Glomerular endothelial cell (primary cell): ENCODE measurements around the gene BCL2L11. TPM values are rescaled to one million over a fixed set of nuclear protein-coding genes. Genes with fewer than 3 reads are reported as not detected.

Experiments
- DNase-seq: peaks from one replicate; pipeline ENCODE4 v3.0.0-alpha.2; 2011; ENCODE audit warnings: low read depth, low spot score; ENCODE audit errors: extremely low read depth
- total RNA-seq: library from RNA; depleted of rRNA; stranded (reverse); fragments of >200 nt; gene quantifications from 2 replicates; pipeline ENCODE4 v1.2.3, GENCODE V29; 2015

The BCL2L11 gene
- total RNA-seq, 1 donor from 2014 or later = 16.4 TPM

DNA sequence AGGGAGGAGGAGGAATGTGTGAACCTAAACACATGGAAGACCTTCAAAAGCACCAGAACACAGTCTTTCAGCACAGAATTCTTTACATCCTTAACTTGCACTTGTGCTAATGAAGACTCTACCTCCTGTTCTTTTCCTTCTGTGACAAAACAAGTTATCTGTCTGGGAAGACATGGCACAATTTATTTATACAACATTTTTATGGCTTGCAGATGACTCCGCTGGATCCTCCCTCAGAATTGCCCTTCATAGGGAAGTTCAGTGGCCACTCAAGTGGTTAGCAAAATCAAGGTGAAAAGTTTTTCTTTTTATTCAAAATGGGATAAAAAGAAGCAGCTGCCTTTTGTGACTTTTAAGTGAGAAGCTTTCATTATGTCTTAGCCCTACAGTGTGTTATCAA is 21.4 kb downstream of the BCL2L11 start:
- no peak for DNase-seq

DNA sequence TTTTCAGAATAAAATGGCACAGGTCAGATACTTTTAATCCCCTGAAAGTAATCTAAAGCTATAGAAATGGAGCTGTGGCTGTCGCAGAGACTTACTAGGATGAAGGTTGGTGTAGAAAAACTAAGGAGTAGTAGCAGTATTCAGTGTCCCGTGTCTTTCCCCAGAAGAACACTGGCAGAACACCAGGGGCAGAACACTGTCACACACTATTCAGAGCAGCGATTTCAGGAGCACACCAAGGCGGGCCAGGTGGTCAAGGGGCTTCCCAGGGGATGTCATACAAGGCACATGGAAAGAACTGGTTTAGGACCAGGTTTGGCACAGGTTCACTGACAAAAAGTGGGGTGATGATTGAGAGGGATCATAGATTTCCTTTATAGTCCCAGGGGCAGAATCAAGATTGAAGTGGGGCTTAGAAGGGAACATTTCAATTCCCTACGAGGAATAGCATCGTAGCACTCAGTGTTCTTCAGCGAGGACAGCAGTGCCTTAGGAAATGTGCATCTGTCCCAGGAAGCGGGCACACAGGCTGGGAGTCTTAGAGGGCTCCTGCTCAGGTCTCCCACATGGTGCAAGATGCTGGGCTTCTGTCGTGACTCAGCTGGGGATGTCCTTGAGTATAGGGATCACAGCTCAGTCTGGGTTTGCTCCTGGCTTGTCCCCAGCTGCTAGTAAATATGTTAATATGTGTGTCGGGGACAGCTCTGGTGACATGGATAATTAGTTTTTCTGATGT is 22.6 kb downstream of the BCL2L11 start:
- no peak for DNase-seq

- DNase-seq = no peak
Observed at GRCh38 chr2:111143843-111144198, 23.1 kb downstream of the BCL2L11 start.

DNA sequence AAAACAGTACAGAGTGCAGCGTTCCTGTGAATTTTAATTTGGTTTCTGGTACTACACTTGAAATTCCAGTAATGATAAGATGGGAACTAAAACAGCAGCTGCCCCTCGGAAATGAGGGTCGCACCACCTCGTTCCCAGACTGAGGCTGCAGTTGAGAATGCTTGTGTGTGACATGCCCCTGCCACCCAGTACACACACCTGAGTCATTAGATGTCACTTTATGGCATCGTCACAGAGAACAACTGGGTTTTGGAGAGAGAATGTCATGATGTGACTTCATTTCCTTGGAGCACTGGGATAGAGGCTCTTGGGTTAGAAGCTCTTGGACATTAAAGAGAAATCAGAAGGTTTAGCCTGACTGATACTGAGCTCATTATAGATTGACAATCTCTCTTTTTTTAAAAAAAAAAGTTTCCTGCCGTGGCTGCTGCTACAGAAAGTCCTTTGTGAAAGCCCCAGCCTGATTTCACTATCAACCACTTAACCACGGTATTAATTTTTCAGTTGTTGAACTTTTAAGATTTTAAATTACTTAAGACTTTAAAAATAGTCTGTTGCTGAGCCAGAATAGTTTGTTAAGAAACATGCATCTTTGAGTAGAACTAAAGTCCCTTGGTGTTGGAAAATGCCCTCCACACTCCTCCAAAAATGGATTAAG is 24.5 kb downstream of the BCL2L11 start:
- DNase-seq = no peak

GRCh38 chr2:111145951-111146350 is 25.2 kb downstream of the BCL2L11 start:
- no peak for DNase-seq

GRCh38 chr2:111148225-111148873 is 27.6 kb downstream of the BCL2L11 start:
- DNase-seq = no peak

- DNase-seq = peak; percentile 80
Observed at GRCh38 chr2:111148925-111149324, 28.2 kb downstream of the BCL2L11 start.

DNA sequence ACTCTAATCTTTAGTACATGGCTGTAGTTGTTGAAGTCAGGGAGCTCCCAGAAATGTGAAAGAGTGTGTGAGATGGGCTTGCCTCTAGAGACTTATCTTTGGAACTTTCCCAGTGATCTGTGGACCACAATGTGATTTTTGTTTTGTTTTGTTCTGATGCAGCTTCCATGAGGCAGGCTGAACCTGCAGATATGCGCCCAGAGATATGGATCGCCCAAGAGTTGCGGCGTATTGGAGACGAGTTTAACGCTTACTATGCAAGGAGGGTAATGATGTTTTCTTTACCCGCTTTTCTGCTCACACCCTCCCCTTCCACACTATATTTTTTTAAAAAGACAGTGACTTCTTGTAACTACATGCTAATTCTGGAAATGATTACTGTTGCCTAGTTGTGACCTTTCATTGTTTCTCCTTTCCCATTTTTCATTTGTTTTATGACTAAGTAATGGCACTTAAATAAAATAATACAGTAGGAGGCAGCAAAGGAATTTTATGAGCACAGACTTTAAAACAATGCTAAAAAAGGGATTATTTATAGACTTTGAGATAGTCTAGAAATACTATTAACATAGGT is 29.3 kb downstream of the BCL2L11 start:
- no peak for DNase-seq

- no peak for DNase-seq
Observed at GRCh38 chr2:111154758-111155157, 34.0 kb downstream of the BCL2L11 start.

- DNase-seq = no peak
Observed at GRCh38 chr2:111155610-111156009, 34.9 kb downstream of the BCL2L11 start.

- DNase-seq = no peak
Observed at GRCh38 chr2:111156529-111156928, 35.8 kb downstream of the BCL2L11 start.

DNA sequence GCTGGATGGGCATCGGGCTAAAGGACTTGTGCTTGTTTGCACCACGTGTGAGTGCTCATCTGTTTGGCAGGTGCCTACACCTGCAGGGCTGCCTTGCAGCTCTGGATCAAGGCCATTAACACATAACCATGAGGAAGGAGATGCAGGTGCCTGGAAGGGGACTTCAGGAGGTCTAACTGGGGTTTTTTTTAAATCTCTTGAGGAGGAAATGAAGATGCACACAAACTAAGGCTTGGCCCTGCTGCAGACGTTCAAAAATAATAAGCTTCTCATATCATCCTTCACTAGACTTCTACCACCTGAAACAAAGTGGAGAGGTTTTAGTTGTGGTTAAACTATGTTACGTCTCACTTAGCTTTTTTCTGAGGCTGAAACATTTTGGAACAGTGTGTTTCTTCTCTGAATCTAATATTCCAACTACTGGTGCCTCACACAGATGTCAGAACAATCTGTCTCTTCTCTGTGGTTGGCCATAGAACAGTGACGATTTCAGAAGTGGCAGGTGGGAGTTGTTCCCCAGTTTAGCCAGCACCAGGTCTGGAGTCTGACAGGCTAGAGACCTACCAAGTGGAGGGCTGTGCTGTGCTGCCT is 36.5 kb downstream of the BCL2L11 start:
- no peak for DNase-seq

DNA sequence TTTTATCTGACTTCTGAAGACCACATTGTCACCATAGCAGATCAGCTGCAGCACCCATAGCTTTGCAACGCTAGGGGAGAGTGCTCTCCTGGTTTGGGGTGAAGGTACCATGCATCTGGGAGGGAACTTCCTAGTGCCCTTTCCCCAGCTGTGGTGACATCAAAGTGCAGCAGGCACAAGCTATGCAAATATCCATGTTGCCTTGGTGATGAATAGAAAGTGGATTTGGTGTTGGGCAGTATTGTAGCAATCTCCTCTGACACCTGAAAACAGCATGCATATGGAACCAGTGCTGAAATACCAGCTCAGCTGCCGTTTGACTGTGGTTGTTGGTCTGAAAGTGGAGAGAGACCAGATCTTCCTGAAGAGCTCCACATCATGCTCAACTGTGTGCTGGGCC is 37.1 kb downstream of the BCL2L11 start:
- DNase-seq = no peak

DNA sequence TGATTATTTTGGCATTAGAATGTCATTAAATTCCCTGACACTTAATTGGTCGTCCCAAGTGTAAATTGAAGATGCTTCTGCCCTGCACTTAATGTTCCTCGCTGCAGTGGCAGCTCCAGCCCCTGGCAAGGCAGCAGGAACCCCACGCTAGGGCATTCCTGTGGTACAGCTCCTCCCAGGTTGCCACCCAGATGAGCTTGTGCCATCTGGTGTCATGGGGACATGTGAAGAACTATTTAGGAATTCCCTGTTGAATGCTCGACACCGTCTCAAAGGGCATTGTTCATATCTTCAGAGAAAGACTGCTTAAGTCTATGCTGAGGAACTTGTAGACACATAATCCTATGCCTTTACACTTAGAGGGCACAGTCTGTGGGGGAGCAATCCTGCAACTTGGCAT is 38.9 kb downstream of the BCL2L11 start:
- DNase-seq = no peak

GRCh38 chr2:111160758-111161157 is 40.0 kb downstream of the BCL2L11 start:
- no peak for DNase-seq

DNA sequence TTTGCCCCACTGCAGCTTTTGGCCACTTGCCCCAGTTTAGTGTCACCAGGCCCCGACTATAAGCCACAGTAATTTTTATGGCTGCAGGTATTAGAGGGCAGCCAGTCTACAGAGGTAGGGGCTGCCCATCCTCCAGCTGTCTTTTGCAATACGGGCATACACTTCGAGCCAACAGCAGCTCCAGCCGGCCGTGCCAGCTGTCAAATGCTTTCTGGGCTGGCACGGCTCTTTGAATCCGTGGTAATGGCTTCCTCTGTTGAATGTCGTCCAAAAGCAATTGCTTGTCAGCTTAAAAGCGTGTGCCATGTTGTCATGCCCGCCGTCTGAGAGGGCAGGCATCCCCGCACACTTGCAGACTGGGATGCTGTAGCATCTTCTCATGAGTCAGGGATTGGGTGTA is 41.3 kb downstream of the BCL2L11 start:
- no peak for DNase-seq

DNA sequence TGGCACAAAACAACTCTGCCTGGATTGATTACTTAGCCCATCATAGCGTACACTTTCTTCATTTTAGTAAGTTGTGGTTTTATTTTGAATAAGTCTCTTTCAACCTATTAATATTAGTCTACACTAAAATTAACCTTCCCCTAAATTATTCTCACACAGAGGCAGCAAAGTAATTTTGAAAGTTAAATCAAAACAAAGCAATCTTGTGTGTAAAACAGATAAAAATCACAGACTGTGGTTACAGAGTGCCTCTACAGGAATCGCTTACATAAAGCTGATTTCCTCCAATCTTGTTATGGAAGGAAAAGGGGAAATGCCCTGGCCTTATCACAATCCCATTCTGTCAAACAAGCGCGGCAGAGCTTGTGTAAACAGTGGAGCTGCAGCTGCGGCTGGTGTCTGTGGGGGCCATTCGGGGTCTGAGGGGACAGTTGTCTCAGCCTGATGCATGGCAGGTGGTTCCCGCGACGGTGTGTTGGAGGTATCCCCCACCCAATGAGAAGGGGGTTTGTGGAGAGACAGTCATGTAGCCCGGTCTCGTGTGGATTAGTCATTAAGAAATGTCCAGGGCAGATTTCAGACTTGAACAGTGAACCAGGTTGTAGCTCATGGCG is 42.1 kb downstream of the BCL2L11 start:
- DNase-seq = peak; percentile 82

DNA sequence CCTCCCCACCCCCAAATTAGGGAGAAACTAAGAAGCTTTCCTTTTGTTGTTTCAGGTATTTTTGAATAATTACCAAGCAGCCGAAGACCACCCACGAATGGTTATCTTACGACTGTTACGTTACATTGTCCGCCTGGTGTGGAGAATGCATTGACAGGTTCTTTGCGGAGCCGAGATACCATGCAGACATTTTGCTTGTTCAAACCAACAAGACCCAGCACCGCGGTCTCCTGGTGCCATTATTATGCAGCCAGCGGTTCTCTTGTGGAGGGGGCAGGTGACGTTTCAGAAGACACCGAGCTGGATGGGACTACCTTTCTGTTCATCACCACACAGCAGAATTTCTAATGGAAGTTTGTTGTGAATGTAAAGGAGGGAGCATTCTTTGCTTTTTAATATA is 43.4 kb downstream of the BCL2L11 start:
- DNase-seq = no peak

GRCh38 chr2:111165084-111165483 is 44.4 kb downstream of the BCL2L11 start:
- no peak for DNase-seq

- no peak for DNase-seq
Observed at GRCh38 chr2:111166115-111166514, 45.4 kb downstream of the BCL2L11 start.
